Duodenal mucosa (tissue), 2 donors: ENCODE measurements around the gene EPS8.

ENCODE experiments used
- H3K27ac ChIP-seq: one replicate; pipeline ENCODE4 v1.7.0; 2013; ENCODE audit warnings: low read depth, low read length
- H3K27me3 ChIP-seq, 2 donors: one replicate each; pipeline ENCODE4 v1.7.0; 2013; ENCODE audit warnings: low read length in 2 of 2, control low read depth in 1 of 2; ENCODE audit not compliant: insufficient read depth in 2 of 2, control insufficient read depth in 1 of 2
- H3K36me3 ChIP-seq, 2 donors: one replicate each; pipeline ENCODE4 v1.7.0; 2013; ENCODE audit warnings: low read length in 2 of 2, control low read depth in 1 of 2; ENCODE audit not compliant: insufficient read depth in 2 of 2, control insufficient read depth in 1 of 2
- H3K4me1 ChIP-seq, 2 donors: one replicate each; pipeline ENCODE4 v1.7.0; 2013; ENCODE audit warnings: low read length in 2 of 2, control low read depth in 1 of 2; ENCODE audit not compliant: insufficient read depth in 2 of 2, control insufficient read depth in 1 of 2
- H3K4me3 ChIP-seq, 2 donors: one replicate each; pipeline ENCODE4 v1.7.0; 2013; ENCODE audit warnings: low read length in 2 of 2, low read depth in 1 of 2
- H3K9ac ChIP-seq, 2 donors: one replicate each; pipeline ENCODE4 v1.7.0; 2013; ENCODE audit warnings: low read length in 2 of 2, low read depth in 1 of 2
- H3K9me3 ChIP-seq, 2 donors: one replicate each; pipeline ENCODE4 v1.7.0; 2013; ENCODE audit warnings: low read length in 2 of 2, control low read depth in 1 of 2; ENCODE audit not compliant: control insufficient read depth in 1 of 2

The EPS8 gene

GRCh38 chr12:15583804-15584203, 205.4 kb downstream of the EPS8 start:
- peaks cover 0 to 10% of the 10 kb centered on the region in 2 donors for H3K4me1 ChIP-seq
- no peaks in the 10 kb centered on the region for H3K36me3 ChIP-seq
- H3K27ac ChIP-seq = no peak overlapping the region
- no peaks in the 10 kb centered on the region for H3K27me3 ChIP-seq
- no peak overlapping the region for H3K9ac ChIP-seq
- no peaks in the 10 kb centered on the region for H3K9me3 ChIP-seq
- no peak overlapping the region for H3K4me3 ChIP-seq

GRCh38 chr12:15581006-15581405, 208.2 kb downstream of the EPS8 start:
- no peak overlapping the region for H3K9ac ChIP-seq
- peak overlapping the region in 1 of 2 donors; percentile 41 for H3K4me3 ChIP-seq
- no peaks in the 10 kb centered on the region for H3K27me3 ChIP-seq
- peaks cover 6 to 15% of the 10 kb centered on the region in 2 donors for H3K4me1 ChIP-seq
- H3K9me3 ChIP-seq = no peaks in the 10 kb centered on the region
- no peak overlapping the region for H3K27ac ChIP-seq
- no peaks in the 10 kb centered on the region for H3K36me3 ChIP-seq

GRCh38 chr12:15580431-15580830, 208.8 kb downstream of the EPS8 start:
- Histone ChIP-seq H3K4me3 (peak overlapping the region in 1 of 2 donors; percentile 41), H3K27ac (no peak overlapping the region), H3K27me3 (no peaks in the 10 kb centered on the region)

GRCh38 chr12:15575671-15576541, 213.3 kb downstream of the EPS8 start:
- H3K4me3 ChIP-seq = no peak overlapping the region
- peaks cover 6 to 23% of the 10 kb centered on the region in 2 donors for H3K4me1 ChIP-seq
- no peaks in the 10 kb centered on the region for H3K36me3 ChIP-seq
- H3K9me3 ChIP-seq = no peaks in the 10 kb centered on the region
- H3K27me3 ChIP-seq = no peaks in the 10 kb centered on the region
- no peak overlapping the region for H3K27ac ChIP-seq
- no peak overlapping the region for H3K9ac ChIP-seq

More at GRCh38 chr12:15580431-15580830, 208.8 kb downstream of the EPS8 start:
- Histone ChIP-seq H3K36me3 (no peaks in the 10 kb centered on the region), H3K9ac (no peak overlapping the region), H3K9me3 (no peaks in the 10 kb centered on the region), H3K4me1 (peaks cover 6 to 15% of the 10 kb centered on the region in 2 donors)

- Histone ChIP-seq H3K9ac (no peak overlapping the region), H3K4me3 (no peak overlapping the region), H3K4me1 (peaks cover 12 to 20% of the 10 kb centered on the region in 2 donors)
Measured at GRCh38 chr12:15574353-15574752, 214.8 kb downstream of the EPS8 start.

More at GRCh38 chr12:15574353-15574752, 214.8 kb downstream of the EPS8 start:
- Histone ChIP-seq H3K27me3 (no peaks in the 10 kb centered on the region), H3K36me3 (no peaks in the 10 kb centered on the region), H3K9me3 (no peaks in the 10 kb centered on the region), H3K27ac (no peak overlapping the region)
